ENCODE data around the gene RNF186. TPM values are rescaled to one million over a fixed set of nuclear protein-coding genes. Genes with fewer than 3 reads are reported as not detected.

The RNF186 gene
- total and polyA plus RNA-seq, 12 donors = not detected

- Histone ChIP-seq H3K27me3 (no peaks in the 10 kb centered on the region), H3K36me3 (peaks cover 0 to 59% (median 0%) of the 10 kb centered on the region in 9 donors), H3K27ac (no peak overlapping the region), H3K4me3 (no peak overlapping the region), H3K4me1 (no peaks in the 10 kb centered on the region), H3K9me3 (no peaks in the 10 kb centered on the region)
- WGBS, 2 donors = 74 to 79% methylated on average over 9 of the region's 9 CpGs
- ATAC-seq (no peak), DNase-seq (no peak)
- TF ChIP-seq CTCF (IDR thresholded peaks at IDR 0.05) = no peak
- intact Hi-C loops (cut with DNase I) = no loop called here
Measured at GRCh38 chr1:19786988-19787423, 28.1 kb downstream of the RNF186 start.

GRCh38 chr1:19785660-19786059, 29.4 kb downstream of the RNF186 start:
- 69 to 71% methylated on average over 4 of the region's 4 CpGs for WGBS, 2 donors
- H3K27me3 ChIP-seq = no peaks in the 10 kb centered on the region
- no peak for TF ChIP-seq CTCF (IDR thresholded peaks at IDR 0.05)
- no peak overlapping the region for H3K4me3 ChIP-seq
- no peaks in the 10 kb centered on the region for H3K4me1 ChIP-seq
- intact Hi-C loops (cut with DNase I) = no loop called here
- no peaks in the 10 kb centered on the region for H3K9me3 ChIP-seq
- DNase-seq = no peak
- H3K36me3 ChIP-seq = peaks cover 0 to 62% (median 0%) of the 10 kb centered on the region in 9 donors
- ATAC-seq = no peak
- H3K27ac ChIP-seq = no peak overlapping the region

- Histone ChIP-seq H3K9me3 (peaks cover 0 to 6% (median 0%) of the 10 kb centered on the region in 11 donors), H3K4me3 (no peak overlapping the region), H3K36me3 (peaks cover 0 to 83% (median 12%) of the 10 kb centered on the region in 9 donors), H3K4me1 (no peaks in the 10 kb centered on the region), H3K27me3 (no peaks in the 10 kb centered on the region), H3K27ac (no peak overlapping the region)
- no peak for TF ChIP-seq CTCF (IDR thresholded peaks at IDR 0.05)
- DNase-seq (no peak), ATAC-seq (no peak)
- intact Hi-C loops (cut with DNase I) = no loop called here
- WGBS, 2 donors = 90% methylated on average over 11 of the region's 11 CpGs
Measured at GRCh38 chr1:19780267-19780877, 34.7 kb downstream of the RNF186 start.

GRCh38 chr1:19776933-19777332, 38.1 kb downstream of the RNF186 start:
- H3K36me3 ChIP-seq = peaks cover 0 to 86% (median 12%) of the 10 kb centered on the region in 9 donors
- H3K4me1 ChIP-seq = no peaks in the 10 kb centered on the region
- TF ChIP-seq CTCF (IDR thresholded peaks at IDR 0.05) = no peak
- H3K27me3 ChIP-seq = no peaks in the 10 kb centered on the region
- DNase-seq (no peak), ATAC-seq (no peak)
- H3K4me3 ChIP-seq = no peak overlapping the region
- intact Hi-C loops (cut with DNase I) = no loop called here
- H3K9me3 ChIP-seq = peaks cover 0 to 6% (median 0%) of the 10 kb centered on the region in 11 donors
- no peak overlapping the region for H3K27ac ChIP-seq
- 95 to 98% methylated on average over 4 of the region's 4 CpGs for WGBS, 2 donors

All from heart right ventricle (tissue), 16 donors.